Hematopoietic multipotent progenitor cell treated with erythropoietin and hydrocortisone succinate and interleukin-3 and kit ligand, for 8 days (in vitro differentiated cells): ENCODE measurements around the gene SLC26A6.

ENCODE experiments used
- DNase-seq: peaks from one replicate; pipeline ENCODE4 v3.0.0-alpha.2; 2015

Gene SLC26A6

GRCh38 chr3:48635222-48636021, at the start of gene SLC26A6:
Gene SLC26A6 (minus strand): TSS chr3:48635461. CDS start chr3:48635393, 68 bp downstream.
- peak; percentile 95 for DNase-seq

- DNase-seq, result peak; percentile 13
These were observed 49.4 kb upstream of the SLC26A6 start for GRCh38 chr3:48684480-48685143.

GRCh38 chr3:48684054-48684349, 48.7 kb upstream of the SLC26A6 start:
- DNase-seq, result no peak

- no peak for DNase-seq
These were observed 47.5 kb upstream of the SLC26A6 start for GRCh38 chr3:48682786-48683185.

GRCh38 chr3:48681974-48682610, 46.8 kb upstream of the SLC26A6 start:
- DNase-seq, result no peak

- no peak for DNase-seq
These were observed 46.2 kb upstream of the SLC26A6 start for GRCh38 chr3:48681541-48681880.

GRCh38 chr3:48680811-48681540, 45.7 kb upstream of the SLC26A6 start:
- no peak for DNase-seq

GRCh38 chr3:48679411-48680391, 44.4 kb upstream of the SLC26A6 start:
- peak; percentile 33 for DNase-seq

GRCh38 chr3:48678566-48679380, 43.5 kb upstream of the SLC26A6 start:
- DNase-seq, result no peak

- no peak for DNase-seq
These were observed 42.8 kb upstream of the SLC26A6 start for GRCh38 chr3:48678056-48678455.

- DNase-seq, result no peak
These were observed 39.2 kb upstream of the SLC26A6 start for GRCh38 chr3:48674505-48674904.

GRCh38 chr3:48672522-48672921, 37.3 kb upstream of the SLC26A6 start:
- DNase-seq, result no peak

- no peak for DNase-seq
These were observed 29.7 kb upstream of the SLC26A6 start for GRCh38 chr3:48664929-48665328.

- DNase-seq, result no peak
These were observed 29.0 kb upstream of the SLC26A6 start for GRCh38 chr3:48664313-48664644.

- DNase-seq, result peak; percentile 98
These were observed 28.4 kb upstream of the SLC26A6 start for GRCh38 chr3:48663489-48664312.

- DNase-seq, result peak; percentile 90
These were observed 27.7 kb upstream of the SLC26A6 start, which contains the start of gene CELSR3 for GRCh38 chr3:48662753-48663488. Gene CELSR3 (minus strand): TSS chr3:48662886. CDS start chr3:48662634, 252 bp downstream.

- DNase-seq, result no peak
These were observed 27.0 kb upstream of the SLC26A6 start for GRCh38 chr3:48662145-48662752.

- peak; percentile 51 for DNase-seq
These were observed 26.4 kb upstream of the SLC26A6 start for GRCh38 chr3:48661501-48662144.
